GM10266 (cell line): ENCODE measurements around the gene MTIF2.
"Not testable (repeated sequence)": the region's sequence is repeated elsewhere in the genome, so short reads cannot be mapped to it uniquely, and the experiment has no call there.

Source experiments
- DNase-seq: peaks from one replicate; pipeline ENCODE4 v3.0.0; 2012; ENCODE audit errors: extremely low spot score
- TF ChIP-seq, protein P1 (sequence below): IDR thresholded peaks from 2 replicates; pipeline ENCODE4 v1.5.1; 2012; ENCODE audit warnings: mild to moderate bottlenecking, low read depth; ENCODE audit not compliant: control insufficient read depth, insufficient read depth; ENCODE audit errors: missing control alignments

MTIF2 gene

DNA sequence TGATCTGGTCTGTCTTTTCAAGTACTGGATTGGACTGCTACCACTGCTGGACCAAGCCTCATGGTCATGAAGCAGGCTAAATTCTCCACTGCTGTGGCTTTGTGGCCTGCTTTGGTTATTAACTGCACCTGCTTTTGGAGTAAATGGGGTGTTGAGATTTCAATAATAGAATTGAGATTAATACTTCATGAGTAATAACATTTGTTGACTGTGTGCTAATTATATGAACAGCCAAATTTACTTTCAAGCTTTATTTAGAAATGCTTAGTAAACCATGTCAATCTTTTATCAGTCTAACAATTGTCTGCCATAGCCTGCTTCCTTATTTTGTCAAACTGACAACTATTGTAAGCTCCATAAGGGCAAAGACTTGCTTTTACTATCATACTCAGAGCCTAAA, 27.4 kb upstream of the MTIF2 start:
- DNase-seq: no peak
- TF ChIP-seq, protein P1, sequence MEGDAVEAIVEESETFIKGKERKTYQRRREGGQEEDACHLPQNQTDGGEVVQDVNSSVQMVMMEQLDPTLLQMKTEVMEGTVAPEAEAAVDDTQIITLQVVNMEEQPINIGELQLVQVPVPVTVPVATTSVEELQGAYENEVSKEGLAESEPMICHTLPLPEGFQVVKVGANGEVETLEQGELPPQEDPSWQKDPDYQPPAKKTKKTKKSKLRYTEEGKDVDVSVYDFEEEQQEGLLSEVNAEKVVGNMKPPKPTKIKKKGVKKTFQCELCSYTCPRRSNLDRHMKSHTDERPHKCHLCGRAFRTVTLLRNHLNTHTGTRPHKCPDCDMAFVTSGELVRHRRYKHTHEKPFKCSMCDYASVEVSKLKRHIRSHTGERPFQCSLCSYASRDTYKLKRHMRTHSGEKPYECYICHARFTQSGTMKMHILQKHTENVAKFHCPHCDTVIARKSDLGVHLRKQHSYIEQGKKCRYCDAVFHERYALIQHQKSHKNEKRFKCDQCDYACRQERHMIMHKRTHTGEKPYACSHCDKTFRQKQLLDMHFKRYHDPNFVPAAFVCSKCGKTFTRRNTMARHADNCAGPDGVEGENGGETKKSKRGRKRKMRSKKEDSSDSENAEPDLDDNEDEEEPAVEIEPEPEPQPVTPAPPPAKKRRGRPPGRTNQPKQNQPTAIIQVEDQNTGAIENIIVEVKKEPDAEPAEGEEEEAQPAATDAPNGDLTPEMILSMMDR: no peak

DNA sequence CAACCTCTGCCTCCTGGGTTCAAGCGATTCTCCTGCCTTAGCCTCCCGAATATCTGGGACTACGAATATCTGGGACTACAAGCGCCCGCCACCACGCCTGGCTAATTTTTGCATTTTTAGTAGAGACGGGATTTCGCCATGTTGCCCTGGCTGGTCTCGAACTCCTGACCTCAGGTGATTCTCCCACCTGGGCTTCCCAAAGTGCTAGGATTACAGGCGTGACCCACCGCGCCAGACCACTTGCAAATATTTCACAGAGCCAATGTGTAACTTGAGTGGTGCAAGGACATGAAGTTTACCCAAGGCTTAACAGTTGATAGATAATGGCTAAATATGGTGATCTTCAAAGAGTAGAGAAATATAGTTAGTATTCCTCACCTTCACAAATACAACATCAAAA, 14.1 kb upstream of the MTIF2 start:
- TF ChIP-seq, protein P1: no peak
- DNase-seq: no peak

DNA sequence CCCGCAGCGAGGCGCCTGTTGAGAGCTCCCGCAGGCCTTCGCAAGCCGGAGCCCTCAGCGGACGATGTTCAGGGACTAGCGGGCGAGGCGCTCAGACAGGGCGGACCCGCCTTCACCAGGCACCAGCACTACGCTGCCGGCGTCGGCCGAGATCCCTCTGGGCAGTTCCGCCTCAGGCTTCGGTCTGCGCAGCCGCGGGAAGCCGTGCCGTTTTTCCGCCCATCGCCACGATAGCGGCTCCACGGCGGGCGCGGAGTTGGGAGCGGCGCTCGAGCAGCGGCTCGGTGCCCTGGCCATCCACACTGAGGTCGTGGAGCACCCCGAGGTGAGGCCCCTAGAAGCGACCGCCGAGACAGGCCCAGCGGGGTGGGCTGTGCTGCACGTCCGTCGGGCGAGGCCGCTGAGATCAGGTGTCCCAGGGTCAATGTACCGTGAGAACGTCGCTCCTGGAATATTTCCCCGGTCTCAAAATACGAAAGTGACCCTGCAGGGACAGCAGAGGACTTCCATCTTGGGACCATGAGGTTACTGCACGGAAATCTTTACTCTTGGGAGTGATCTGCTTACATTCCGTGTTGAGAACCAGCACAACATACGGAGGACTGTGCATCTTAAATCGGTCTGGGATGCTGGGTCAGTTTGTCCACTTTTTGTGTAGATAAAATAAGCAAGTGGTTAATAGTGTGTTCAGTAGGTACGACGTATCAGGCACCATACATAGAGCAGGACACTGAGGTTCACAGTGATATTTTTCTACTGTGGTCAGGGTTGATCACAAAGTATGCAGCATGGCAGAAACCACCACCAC, 13.3 kb upstream of the MTIF2 start:
- DNase-seq: peak; percentile 78
- TF ChIP-seq, protein P1: peak; percentile 13

DNA sequence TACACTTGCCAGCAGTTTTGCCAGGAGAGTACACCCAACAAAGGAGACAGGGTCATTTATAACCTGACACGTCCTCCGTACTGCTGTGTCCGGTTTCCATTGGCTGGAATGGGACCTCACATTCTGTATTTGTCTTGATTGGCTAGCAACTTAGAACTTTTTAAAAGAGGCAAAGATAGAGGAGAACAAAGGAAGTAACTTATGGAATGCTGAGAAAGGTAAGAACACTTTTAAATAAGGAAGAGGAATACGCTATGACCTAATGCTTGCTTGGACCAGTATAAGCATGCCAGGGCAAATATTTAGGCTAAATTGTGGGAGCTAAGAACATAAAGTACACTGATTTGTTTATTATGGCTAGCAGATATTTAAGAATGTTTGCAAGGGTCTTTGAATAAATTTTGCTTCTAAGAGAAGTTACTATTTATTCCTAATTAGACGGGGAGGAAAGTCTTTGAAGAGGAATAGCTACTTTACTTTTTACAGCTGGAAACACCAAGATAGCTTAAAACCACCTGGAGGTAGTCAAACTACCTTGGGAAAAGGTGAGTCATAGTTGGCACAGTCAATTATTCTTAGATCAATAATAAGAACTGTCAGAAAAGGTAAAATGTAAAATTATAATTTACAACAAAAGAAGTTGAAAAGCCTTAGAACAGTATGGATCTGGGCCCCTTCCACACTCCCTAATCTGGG, 12.0 kb upstream of the MTIF2 start:
- DNase-seq: not testable (repeated sequence)

DNA sequence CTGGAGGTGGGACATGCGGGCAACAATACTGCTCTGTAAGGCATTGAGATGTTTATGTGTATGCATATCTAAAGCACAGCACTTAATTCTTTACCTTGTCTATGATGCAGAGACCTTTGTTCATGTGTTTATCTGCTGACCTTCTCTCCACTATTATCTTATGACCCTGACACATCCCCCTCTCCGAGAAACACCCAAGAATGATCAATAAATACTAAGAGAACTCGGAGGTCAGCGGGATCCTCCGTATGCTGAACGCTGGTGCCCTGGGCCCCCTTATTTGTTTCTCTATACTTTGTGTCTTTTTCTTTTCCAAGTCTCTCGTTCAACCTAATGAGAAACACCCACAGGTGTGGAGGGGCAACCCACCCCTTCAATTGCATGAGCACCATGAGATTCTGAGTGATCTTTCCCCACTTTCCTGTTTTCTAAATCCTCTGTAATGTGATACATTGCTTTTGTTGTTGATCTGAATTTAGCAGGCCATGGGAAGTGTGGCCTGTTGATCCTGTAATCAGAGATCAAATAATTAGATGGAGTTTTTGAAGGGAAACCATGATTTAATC, 10.9 kb upstream of the MTIF2 start:
- not testable (repeated sequence) for DNase-seq

DNA sequence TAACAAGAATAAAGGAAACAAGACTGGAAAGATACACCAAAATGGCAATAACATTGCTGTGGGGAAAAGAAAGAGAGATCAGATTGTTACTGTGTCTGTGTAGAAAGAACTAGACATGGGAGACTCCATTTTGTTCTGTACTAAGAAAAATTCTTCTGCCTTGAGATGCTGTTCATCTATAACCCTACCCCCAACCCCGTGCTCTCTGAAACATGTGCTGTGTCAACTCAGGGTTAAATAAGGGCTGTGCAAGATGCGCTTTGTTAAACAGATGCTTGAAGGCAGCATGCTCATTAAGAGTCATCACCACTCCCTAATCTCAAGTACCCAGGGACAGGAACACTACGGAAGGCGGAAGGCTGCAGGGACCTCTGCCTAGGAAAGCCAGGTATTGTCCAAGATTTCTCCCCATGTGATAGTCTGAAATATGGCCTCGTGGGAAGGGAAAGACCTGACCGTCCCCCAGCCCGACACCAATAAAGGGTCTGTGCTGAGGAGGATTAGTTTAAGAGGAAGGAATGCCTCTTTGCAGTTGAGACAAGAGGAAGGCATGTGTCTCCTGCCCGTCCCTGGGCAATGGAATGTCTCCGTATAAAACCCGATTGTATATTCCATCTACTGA, 10.3 kb upstream of the MTIF2 start:
- DNase-seq: not testable (repeated sequence)

DNA sequence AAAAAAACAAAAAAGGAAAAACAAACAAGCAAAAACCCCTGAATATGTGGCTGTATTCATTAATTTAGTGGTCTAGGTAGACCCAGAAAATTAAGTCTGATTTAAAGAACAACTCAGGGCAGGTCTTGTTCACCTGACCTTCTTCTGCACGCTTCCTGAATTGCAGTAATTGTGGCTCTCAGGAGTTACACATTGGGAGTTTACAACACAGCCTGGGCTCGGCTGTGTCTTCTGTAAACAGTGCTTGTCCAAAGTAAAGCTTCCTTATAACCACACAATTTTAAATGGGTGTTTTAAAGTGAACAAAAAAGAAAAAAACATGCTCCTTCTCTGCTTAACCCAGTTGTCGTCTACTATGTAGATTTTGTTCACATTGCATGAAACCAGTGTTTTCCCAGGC, 8.3 kb upstream of the MTIF2 start:
- DNase-seq: no peak
- TF ChIP-seq, protein P1: no peak

DNA sequence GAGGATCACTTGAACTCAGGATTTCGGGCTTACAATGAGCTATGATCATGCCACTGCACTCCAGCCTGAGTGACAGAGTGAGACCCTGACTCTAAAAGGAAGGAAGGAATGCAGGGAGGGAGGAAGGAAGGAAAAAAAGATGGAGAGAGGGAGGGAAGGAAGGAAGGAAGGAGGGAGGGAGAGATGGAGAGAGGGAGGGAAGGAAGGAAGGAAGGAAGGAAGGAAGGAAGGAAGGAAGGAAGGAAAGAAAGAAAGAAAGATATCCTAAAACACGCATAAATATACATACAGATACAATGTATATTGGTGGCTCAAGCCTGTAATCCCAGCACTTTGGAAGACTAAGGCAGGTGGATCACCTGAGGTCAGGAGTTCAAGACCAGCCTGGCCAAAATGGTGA, 5.3 kb upstream of the MTIF2 start:
- not testable (repeated sequence) for DNase-seq

DNA sequence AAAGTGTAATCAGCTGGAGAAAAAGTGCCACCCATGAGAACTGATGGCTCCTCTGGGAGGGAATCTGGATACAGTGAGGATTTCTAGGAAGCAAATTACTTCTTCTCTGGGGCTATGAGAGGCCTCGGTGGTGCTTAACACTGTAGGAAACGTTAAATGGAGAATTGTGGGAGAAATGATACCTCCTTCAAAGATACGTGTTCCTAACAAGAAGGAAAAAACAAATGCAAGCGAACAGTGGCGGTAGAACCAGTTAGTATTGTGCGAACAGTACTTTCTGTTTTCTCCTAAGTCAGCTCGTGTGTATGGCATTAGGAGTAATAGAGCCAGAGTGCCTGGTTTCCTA, 587 bp upstream of the MTIF2 start:
- no peak for DNase-seq
- TF ChIP-seq, protein P1: no peak
